HepG2 (cell line): ENCODE measurements around the gene TAB2. TPM values are rescaled to one million over a fixed set of nuclear protein-coding genes. Genes with fewer than 3 reads are reported as not detected.

Experiments used
- CC2D1A ChIP-seq: sonication (generic); formaldehyde crosslinking; IDR thresholded peaks from 2 replicates; pipeline ENCODE4 v1.8.1; 2023; ENCODE audit warnings: mild to moderate bottlenecking, missing genetic modification reagents
- CHCHD3 ChIP-seq: sonication (generic); formaldehyde crosslinking; IDR thresholded peaks from 2 replicates; pipeline ENCODE4 v1.8.0; 2022; ENCODE audit warnings: mild to moderate bottlenecking, missing genetic modification reagents, moderate library complexity
- HDAC2 ChIP-seq: sonication (generic); formaldehyde crosslinking; IDR thresholded peaks from 2 replicates; pipeline ENCODE4 v1.4.0; 2020; ENCODE audit warnings: missing genetic modification reagents
- HOXA3 ChIP-seq: sonication (generic); formaldehyde crosslinking; IDR thresholded peaks from 2 replicates; pipeline ENCODE4 v1.5.0; 2020; ENCODE audit warnings: missing genetic modification reagents
- KDM2A ChIP-seq: sonication (generic); formaldehyde crosslinking; IDR thresholded peaks from 2 replicates; pipeline ENCODE4 v1.4.0; 2020; ENCODE audit warnings: low read depth, missing genetic modification reagents, borderline replicate concordance
- LBX2 ChIP-seq: sonication (generic); formaldehyde crosslinking; IDR thresholded peaks from 2 replicates; pipeline ENCODE4 v1.5.0; 2020; ENCODE audit warnings: missing genetic modification reagents, mild to moderate bottlenecking, borderline replicate concordance
- NFIC ChIP-seq: IDR thresholded peaks from 2 replicates; pipeline ENCODE4 v1.6.1; 2012; ENCODE audit warnings: mild to moderate bottlenecking, low read length, inconsistent platforms
- PHF21A ChIP-seq: sonication (generic); formaldehyde crosslinking; IDR thresholded peaks from 2 replicates; pipeline ENCODE4 v1.5.0; 2020; ENCODE audit warnings: mild to moderate bottlenecking, missing genetic modification reagents
- RARG ChIP-seq: sonication (generic); formaldehyde crosslinking; IDR thresholded peaks from 2 replicates; pipeline ENCODE4 v1.4.0; 2020; ENCODE audit warnings: low read depth, mild to moderate bottlenecking, missing genetic modification reagents
- RXRB ChIP-seq: IDR thresholded peaks from 2 replicates; pipeline ENCODE4 v1.6.1; 2016; ENCODE audit warnings: borderline replicate concordance, missing genetic modification reagents, missing compliant biosample characterization
- SAP130 ChIP-seq: IDR thresholded peaks from 2 replicates; pipeline ENCODE4 v1.6.1; 2016; ENCODE audit warnings: low read depth
- TOPORS ChIP-seq: sonication (generic); formaldehyde crosslinking; IDR thresholded peaks from 2 replicates; pipeline ENCODE4 v1.8.0; 2023; ENCODE audit warnings: mild to moderate bottlenecking, missing genetic modification reagents
- ZFY ChIP-seq: sonication (generic); formaldehyde crosslinking; IDR thresholded peaks from 2 replicates; pipeline ENCODE4 v1.4.0; 2020; ENCODE audit warnings: missing genetic modification reagents
- ZKSCAN1 ChIP-seq: fragments of 150-350 bp; IDR thresholded peaks from 2 replicates; pipeline ENCODE4 v1.6.1; 2014; ENCODE audit warnings: low read length
- ZNF253 ChIP-seq: sonication (generic); formaldehyde crosslinking; IDR thresholded peaks from 2 replicates; pipeline ENCODE4 v1.8.0; 2022; ENCODE audit warnings: mild to moderate bottlenecking, missing genetic modification reagents, borderline replicate concordance
- ZNF556 ChIP-seq: sonication (generic); formaldehyde crosslinking; IDR thresholded peaks from 2 replicates; pipeline ENCODE4 v1.4.0; 2020; ENCODE audit warnings: mild to moderate bottlenecking, missing genetic modification reagents, borderline replicate concordance
- ZNF562 ChIP-seq: sonication (generic); formaldehyde crosslinking; IDR thresholded peaks from 2 replicates; pipeline ENCODE4 v1.8.0; 2022; ENCODE audit warnings: missing genetic modification reagents, borderline replicate concordance
- ZNF576 ChIP-seq: sonication (generic); formaldehyde crosslinking; IDR thresholded peaks from 2 replicates; pipeline ENCODE4 v1.4.0; 2020; ENCODE audit warnings: mild to moderate bottlenecking, missing genetic modification reagents
- ZNF615 ChIP-seq: sonication (generic); formaldehyde crosslinking; IDR thresholded peaks from 2 replicates; pipeline ENCODE4 v1.5.0; 2020; ENCODE audit warnings: mild to moderate bottlenecking, missing genetic modification reagents, borderline replicate concordance
- ZSCAN29 ChIP-seq: sonication (generic); formaldehyde crosslinking; conservative IDR thresholded peaks from 2 replicates; pipeline ENCODE4 v1.4.0; 2020; ENCODE audit warnings: mild to moderate bottlenecking, missing genetic modification reagents
- polyA plus RNA-seq, 8 experiments: library from polyadenylated mRNA; depleted of rRNA in 3 of 8; stranded (reverse) in 7 of 8; unstranded in 1 of 8; fragments of >200 nt; fragmentation: Illumina TruSeq in 4 of 8; extraction: Trizol in 4 of 8; gene quantifications; 2 replicates each; pipeline versions ENCODE4 v1.2.1 to v1.2.3, GENCODE V29; 2011 to 2016; ENCODE audit warnings: low read depth in 4 of 8, missing spikeins in 1 of 8, mixed read lengths in 1 of 8; ENCODE audit not compliant: insufficient read depth in 1 of 8
- total RNA-seq, 5 experiments: library from RNA; depleted of rRNA; stranded (reverse); fragments of >200 nt; fragmentation: Illumina TruSeq; extraction: Trizol; gene quantifications; 2 replicates each; pipeline ENCODE4 v1.2.3, GENCODE V29; 2016; ENCODE audit warnings: low read depth in 1 of 5
- TF ChIP-seq, protein P1 (sequence below): IDR thresholded peaks from 2 replicates; pipeline ENCODE4 v1.6.1; 2012; ENCODE audit warnings: low read length, improper control_type of control experiment
- TF ChIP-seq, protein P2 (sequence below): sonication (generic); formaldehyde crosslinking; IDR thresholded peaks from 2 replicates; pipeline ENCODE4 v1.5.0; 2020; ENCODE audit warnings: mild to moderate bottlenecking, low read depth, missing genetic modification reagents, borderline replicate concordance
- TF ChIP-seq, protein P3 (sequence below): IDR thresholded peaks from 2 replicates; pipeline ENCODE4 v1.6.1; 2016; ENCODE audit warnings: control low read depth
- TF ChIP-seq, protein P4 (sequence below): sonication (generic); formaldehyde crosslinking; IDR thresholded peaks from 2 replicates; pipeline ENCODE4 v1.8.0; 2022; ENCODE audit warnings: mild to moderate bottlenecking, missing genetic modification reagents, moderate library complexity

The TAB2 gene
- total and polyA plus RNA-seq, 2 of the 13 experiments (the other 11 are each of a cell fraction or from before 2014, with no cell fraction given): 23.7 to 50.2 TPM

GRCh38 chr6:149316740-149317643 is 520 bp upstream of the TAB2 start (continued):
- TF ChIP-seq ZNF556 (CRISPR knock-in tag): peak; percentile 81; the same call in 1 of the 2 replicates
- no peak; the same call in 1 of the 2 replicates for TF ChIP-seq ZNF562
- TF ChIP-seq ZNF615 (CRISPR knock-in tag): no peak
- no peak for TF ChIP-seq RXRB
- TF ChIP-seq HDAC2 (CRISPR knock-in tag): no peak; the same call in 1 of the 2 replicates
- TF ChIP-seq, protein P1, sequence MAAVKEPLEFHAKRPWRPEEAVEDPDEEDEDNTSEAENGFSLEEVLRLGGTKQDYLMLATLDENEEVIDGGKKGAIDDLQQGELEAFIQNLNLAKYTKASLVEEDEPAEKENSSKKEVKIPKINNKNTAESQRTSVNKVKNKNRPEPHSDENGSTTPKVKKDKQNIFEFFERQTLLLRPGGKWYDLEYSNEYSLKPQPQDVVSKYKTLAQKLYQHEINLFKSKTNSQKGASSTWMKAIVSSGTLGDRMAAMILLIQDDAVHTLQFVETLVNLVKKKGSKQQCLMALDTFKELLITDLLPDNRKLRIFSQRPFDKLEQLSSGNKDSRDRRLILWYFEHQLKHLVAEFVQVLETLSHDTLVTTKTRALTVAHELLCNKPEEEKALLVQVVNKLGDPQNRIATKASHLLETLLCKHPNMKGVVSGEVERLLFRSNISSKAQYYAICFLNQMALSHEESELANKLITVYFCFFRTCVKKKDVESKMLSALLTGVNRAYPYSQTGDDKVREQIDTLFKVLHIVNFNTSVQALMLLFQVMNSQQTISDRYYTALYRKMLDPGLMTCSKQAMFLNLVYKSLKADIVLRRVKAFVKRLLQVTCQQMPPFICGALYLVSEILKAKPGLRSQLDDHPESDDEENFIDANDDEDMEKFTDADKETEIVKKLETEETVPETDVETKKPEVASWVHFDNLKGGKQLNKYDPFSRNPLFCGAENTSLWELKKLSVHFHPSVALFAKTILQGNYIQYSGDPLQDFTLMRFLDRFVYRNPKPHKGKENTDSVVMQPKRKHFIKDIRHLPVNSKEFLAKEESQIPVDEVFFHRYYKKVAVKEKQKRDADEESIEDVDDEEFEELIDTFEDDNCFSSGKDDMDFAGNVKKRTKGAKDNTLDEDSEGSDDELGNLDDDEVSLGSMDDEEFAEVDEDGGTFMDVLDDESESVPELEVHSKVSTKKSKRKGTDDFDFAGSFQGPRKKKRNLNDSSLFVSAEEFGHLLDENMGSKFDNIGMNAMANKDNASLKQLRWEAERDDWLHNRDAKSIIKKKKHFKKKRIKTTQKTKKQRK: no peak
- TF ChIP-seq PHF21A (CRISPR knock-in tag): peak; percentile 55; the same call in 1 of the 2 replicates
- TF ChIP-seq, protein P2, sequence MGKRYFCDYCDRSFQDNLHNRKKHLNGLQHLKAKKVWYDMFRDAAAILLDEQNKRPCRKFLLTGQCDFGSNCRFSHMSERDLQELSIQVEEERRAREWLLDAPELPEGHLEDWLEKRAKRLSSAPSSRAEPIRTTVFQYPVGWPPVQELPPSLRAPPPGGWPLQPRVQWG (CRISPR knock-in tag): no peak
- no peak for TF ChIP-seq ZNF576 (CRISPR knock-in tag)
- TF ChIP-seq ZKSCAN1: no peak
- TF ChIP-seq ZSCAN29 (CRISPR knock-in tag): peak; percentile 89
- TF ChIP-seq CC2D1A (CRISPR knock-in tag): no peak
- TF ChIP-seq, protein P3, sequence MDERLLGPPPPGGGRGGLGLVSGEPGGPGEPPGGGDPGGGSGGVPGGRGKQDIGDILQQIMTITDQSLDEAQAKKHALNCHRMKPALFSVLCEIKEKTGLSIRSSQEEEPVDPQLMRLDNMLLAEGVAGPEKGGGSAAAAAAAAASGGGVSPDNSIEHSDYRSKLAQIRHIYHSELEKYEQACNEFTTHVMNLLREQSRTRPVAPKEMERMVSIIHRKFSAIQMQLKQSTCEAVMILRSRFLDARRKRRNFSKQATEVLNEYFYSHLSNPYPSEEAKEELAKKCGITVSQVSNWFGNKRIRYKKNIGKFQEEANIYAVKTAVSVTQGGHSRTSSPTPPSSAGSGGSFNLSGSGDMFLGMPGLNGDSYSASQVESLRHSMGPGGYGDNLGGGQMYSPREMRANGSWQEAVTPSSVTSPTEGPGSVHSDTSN (CRISPR knock-in tag): no peak
- peak; percentile 87 for TF ChIP-seq ZFY
- TF ChIP-seq CHCHD3: peak; percentile 46; the same call in 1 of the 2 replicates
- no peak for TF ChIP-seq ZNF253 (CRISPR knock-in tag)
- TF ChIP-seq, protein P4, sequence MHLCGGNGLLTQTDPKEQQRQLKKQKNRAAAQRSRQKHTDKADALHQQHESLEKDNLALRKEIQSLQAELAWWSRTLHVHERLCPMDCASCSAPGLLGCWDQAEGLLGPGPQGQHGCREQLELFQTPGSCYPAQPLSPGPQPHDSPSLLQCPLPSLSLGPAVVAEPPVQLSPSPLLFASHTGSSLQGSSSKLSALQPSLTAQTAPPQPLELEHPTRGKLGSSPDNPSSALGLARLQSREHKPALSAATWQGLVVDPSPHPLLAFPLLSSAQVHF: peak; percentile 76; the same call in 1 of the 2 replicates
- no peak; the same call in 1 of the 2 replicates for TF ChIP-seq KDM2A (CRISPR knock-in tag)
- TF ChIP-seq LBX2 (CRISPR knock-in tag): peak; percentile 62; the same call in 1 of the 2 replicates
- peak; percentile 72 for TF ChIP-seq SAP130 (CRISPR knock-in tag)
- TF ChIP-seq HOXA3 (CRISPR knock-in tag): peak; percentile 95
- no peak for TF ChIP-seq RARG (CRISPR knock-in tag)
- TF ChIP-seq NFIC: no peak
- no peak for TF ChIP-seq TOPORS (CRISPR knock-in tag)
